Measurements from ENCODE around the gene THBD.

- TF ChIP-seq, protein P1, sequence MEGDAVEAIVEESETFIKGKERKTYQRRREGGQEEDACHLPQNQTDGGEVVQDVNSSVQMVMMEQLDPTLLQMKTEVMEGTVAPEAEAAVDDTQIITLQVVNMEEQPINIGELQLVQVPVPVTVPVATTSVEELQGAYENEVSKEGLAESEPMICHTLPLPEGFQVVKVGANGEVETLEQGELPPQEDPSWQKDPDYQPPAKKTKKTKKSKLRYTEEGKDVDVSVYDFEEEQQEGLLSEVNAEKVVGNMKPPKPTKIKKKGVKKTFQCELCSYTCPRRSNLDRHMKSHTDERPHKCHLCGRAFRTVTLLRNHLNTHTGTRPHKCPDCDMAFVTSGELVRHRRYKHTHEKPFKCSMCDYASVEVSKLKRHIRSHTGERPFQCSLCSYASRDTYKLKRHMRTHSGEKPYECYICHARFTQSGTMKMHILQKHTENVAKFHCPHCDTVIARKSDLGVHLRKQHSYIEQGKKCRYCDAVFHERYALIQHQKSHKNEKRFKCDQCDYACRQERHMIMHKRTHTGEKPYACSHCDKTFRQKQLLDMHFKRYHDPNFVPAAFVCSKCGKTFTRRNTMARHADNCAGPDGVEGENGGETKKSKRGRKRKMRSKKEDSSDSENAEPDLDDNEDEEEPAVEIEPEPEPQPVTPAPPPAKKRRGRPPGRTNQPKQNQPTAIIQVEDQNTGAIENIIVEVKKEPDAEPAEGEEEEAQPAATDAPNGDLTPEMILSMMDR (IDR thresholded peaks at IDR 0.05; ENCODE audit: poor library complexity), result no peak
- TF ChIP-seq EZH2 (IDR thresholded peaks at IDR 0.05; ENCODE audit: borderline replicate concordance) (no peak), EZH2phosphoT487 (IDR thresholded peaks at IDR 0.05; ENCODE audit: low read depth, severe bottlenecking, unreplicated experiment) (no peak)
These were observed 43.7 kb downstream of the THBD start for GRCh38 chr20:23005776-23006175.
